ENCODE data around the gene ZNF831. TPM values are rescaled to one million over a fixed set of nuclear protein-coding genes. Genes with fewer than 3 reads are reported as not detected.

ZNF831 gene
- total RNA-seq, 2 donors from 2014 or later: 0.20 to 0.27 TPM

DNA sequence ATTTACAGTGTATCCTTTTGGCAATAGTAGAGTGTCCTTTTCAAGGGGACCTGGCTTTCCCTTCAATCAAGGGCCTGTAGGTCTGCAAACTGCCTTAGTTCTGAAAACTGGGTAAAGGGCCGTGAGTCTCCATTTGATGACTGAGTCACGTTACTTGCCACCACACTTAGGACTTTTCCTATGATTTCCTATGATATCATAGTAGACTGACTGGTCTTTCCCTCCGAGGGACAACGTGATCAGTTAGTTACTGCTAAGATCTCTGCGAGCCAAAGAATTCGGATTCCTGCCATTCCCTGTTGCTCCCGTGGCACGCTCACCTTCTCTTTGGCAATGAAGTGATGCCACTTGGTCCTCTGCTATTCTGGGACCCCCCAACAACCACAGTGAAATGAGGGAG, 8.4 kb downstream of the ZNF831 start:
- DNase-seq: no peak
- TF ChIP-seq, protein P1, sequence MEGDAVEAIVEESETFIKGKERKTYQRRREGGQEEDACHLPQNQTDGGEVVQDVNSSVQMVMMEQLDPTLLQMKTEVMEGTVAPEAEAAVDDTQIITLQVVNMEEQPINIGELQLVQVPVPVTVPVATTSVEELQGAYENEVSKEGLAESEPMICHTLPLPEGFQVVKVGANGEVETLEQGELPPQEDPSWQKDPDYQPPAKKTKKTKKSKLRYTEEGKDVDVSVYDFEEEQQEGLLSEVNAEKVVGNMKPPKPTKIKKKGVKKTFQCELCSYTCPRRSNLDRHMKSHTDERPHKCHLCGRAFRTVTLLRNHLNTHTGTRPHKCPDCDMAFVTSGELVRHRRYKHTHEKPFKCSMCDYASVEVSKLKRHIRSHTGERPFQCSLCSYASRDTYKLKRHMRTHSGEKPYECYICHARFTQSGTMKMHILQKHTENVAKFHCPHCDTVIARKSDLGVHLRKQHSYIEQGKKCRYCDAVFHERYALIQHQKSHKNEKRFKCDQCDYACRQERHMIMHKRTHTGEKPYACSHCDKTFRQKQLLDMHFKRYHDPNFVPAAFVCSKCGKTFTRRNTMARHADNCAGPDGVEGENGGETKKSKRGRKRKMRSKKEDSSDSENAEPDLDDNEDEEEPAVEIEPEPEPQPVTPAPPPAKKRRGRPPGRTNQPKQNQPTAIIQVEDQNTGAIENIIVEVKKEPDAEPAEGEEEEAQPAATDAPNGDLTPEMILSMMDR (IDR thresholded peaks at IDR 0.05): no peak
- H3K27ac ChIP-seq: no peak overlapping the region
- no peaks in the 10 kb centered on the region for H3K27me3 ChIP-seq
- H3K4me3 ChIP-seq: no peak overlapping the region
- intact Hi-C loops (cut with DNase I): no loop called here
- H3K9me3 ChIP-seq: no peaks in the 10 kb centered on the region
- H3K9ac ChIP-seq (ENCODE audit: low read depth in 2 of 2, low read length in 2 of 2): no peak overlapping the region
- no peaks in the 10 kb centered on the region for H3K36me3 ChIP-seq
- H3K4me1 ChIP-seq: peaks cover 5% of the 10 kb centered on the region

DNA sequence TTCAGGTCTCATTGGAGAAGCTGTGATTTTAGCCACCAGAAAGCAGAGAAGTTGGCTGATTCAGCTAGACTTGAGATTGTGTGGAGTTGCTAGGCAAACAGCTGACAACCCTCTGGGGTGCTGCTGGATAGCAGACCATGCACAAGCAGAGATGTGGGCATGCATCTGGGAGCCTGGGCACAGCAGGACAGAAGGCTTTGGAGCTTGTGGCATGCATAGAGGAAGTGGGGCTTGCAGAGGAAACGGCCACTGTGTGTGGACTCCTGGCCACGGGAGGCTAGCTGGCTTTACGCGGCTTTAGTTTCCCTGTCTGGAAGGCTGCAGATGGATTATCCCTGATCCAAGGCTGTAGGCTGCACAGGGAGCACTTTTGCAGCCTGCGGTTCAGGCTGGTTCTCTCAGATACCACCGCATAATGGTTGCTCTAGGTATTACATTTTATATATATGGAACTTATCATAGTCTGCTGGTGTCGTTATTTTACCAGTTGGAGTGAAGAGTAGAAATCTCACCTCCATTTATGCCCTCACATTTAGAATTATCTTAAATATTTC, 10.4 kb downstream of the ZNF831 start:
- intact Hi-C loops (cut with DNase I): no loop called here
- H3K27me3 ChIP-seq: no peaks in the 10 kb centered on the region
- no peak overlapping the region for H3K27ac ChIP-seq
- no peak overlapping the region for H3K9ac ChIP-seq (ENCODE audit: low read depth in 2 of 2, low read length in 2 of 2)
- TF ChIP-seq, protein P1 (IDR thresholded peaks at IDR 0.05): no peak
- no peak for DNase-seq
- no peak overlapping the region for H3K4me3 ChIP-seq
- no peaks in the 10 kb centered on the region for H3K9me3 ChIP-seq
- H3K36me3 ChIP-seq: no peaks in the 10 kb centered on the region
- H3K4me1 ChIP-seq: peaks cover 5% of the 10 kb centered on the region

DNA sequence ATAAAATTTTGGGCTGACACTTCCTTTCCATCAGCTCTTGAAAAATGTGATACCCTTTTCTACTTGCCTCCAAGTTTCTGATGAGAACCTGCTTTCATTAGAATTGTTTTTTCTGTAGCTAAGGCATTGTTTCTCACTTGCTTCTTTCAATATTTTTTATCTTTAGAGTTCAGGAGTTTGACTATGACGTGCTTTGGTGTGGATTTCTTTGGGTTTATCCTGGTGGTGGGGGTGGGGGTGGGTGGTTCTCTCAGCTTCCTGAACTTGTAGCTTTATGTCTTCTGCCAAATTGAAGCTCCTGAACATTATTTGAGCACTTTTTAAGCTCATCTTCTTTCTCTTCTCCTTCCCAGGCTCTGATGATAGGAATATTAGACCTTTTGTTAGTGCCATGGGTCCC, 11.4 kb downstream of the ZNF831 start:
- peaks cover 5% of the 10 kb centered on the region for H3K4me1 ChIP-seq
- DNase-seq: no peak
- no peak overlapping the region for H3K4me3 ChIP-seq
- intact Hi-C loops (cut with DNase I): loop anchor here (5.0 kb wide), 1 partner anchor 33 kb away; no protein-coding TSS in a partner anchor
- H3K27me3 ChIP-seq: no peaks in the 10 kb centered on the region
- H3K9me3 ChIP-seq: no peaks in the 10 kb centered on the region
- TF ChIP-seq, protein P1 (IDR thresholded peaks at IDR 0.05): no peak
- no peak overlapping the region for H3K27ac ChIP-seq
- no peak overlapping the region for H3K9ac ChIP-seq (ENCODE audit: low read depth in 2 of 2, low read length in 2 of 2)
- no peaks in the 10 kb centered on the region for H3K36me3 ChIP-seq

DNA sequence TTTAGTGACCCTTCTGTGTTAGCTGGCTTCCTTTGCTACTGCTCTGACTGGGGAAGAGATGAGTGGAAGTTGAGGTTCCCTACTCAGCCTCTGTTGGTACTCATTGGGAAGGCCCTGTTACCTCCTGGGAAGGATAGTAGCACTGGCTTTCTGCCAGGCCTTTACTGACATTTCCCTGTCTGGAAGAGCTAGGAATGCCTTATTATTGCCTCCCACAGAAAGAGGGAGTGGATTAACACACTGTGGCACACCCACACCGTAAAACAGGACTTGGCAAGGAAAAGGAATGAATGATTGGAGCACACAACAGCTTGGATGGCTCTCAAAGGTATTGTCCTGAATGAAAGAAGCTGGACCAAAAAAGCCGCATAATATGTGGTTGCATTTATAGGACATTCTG, 12.2 kb downstream of the ZNF831 start:
- intact Hi-C loops (cut with DNase I): loop anchor here (5.0 kb wide), 1 partner anchor 34 kb away; no protein-coding TSS in a partner anchor
- Histone ChIP-seq H3K9ac (ENCODE audit: low read depth in 2 of 2, low read length in 2 of 2) (no peak overlapping the region), H3K27ac (no peak overlapping the region), H3K4me3 (no peak overlapping the region), H3K36me3 (no peaks in the 10 kb centered on the region), H3K4me1 (peaks cover 3% of the 10 kb centered on the region), H3K9me3 (no peaks in the 10 kb centered on the region), H3K27me3 (no peaks in the 10 kb centered on the region)
- TF ChIP-seq, protein P1 (IDR thresholded peaks at IDR 0.05): no peak
- DNase-seq: peak; percentile 92

DNA sequence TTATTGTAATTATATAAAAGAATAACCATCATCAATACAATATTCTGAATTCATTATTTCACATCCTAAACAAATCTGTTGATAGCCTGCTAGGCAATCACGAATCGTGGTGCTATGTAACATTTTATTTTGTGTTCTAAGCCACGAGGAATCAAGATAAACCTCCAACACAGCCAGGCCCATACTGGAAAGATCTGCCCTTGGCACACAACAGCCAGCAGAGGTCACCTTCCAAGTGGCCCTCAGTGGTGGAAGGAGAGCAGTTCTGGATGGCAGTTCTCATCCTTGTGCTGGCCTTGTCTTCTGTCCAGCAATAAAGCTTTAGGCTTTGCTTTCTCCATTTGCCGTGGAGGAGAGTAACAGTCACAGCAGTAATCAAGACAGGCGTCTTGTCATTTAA, 13.2 kb downstream of the ZNF831 start:
- Histone ChIP-seq H3K9me3 (no peaks in the 10 kb centered on the region), H3K9ac (ENCODE audit: low read depth in 2 of 2, low read length in 2 of 2) (no peak overlapping the region), H3K4me1 (no peaks in the 10 kb centered on the region), H3K27me3 (no peaks in the 10 kb centered on the region), H3K36me3 (no peaks in the 10 kb centered on the region), H3K4me3 (no peak overlapping the region), H3K27ac (no peak overlapping the region)
- peak; percentile 18 for DNase-seq
- TF ChIP-seq, protein P1 (IDR thresholded peaks at IDR 0.05): no peak
- intact Hi-C loops (cut with DNase I): loop anchor here (5.0 kb wide), 1 partner anchor 35 kb away; no protein-coding TSS in a partner anchor
